Astrocyte (in vitro differentiated cells and primary cell): ENCODE results near the gene NDRG4. TPM values are rescaled to one million over a fixed set of nuclear protein-coding genes. Genes with fewer than 3 reads are reported as not detected.

ENCODE experiments used
- DNase-seq: peaks from one replicate; pipeline ENCODE4 v3.0.0-alpha.2; 2010; ENCODE audit warnings: low read depth
- FAIRE-seq: peaks from 2 replicates; lab custom pipeline; 2011; peaks lifted over from hg19 to GRCh38; lab: Jason Lieb, UNC
- H2AFZ ChIP-seq: 2 replicates; pipeline ENCODE4 v1.6.0; 2012; ENCODE audit warnings: low read depth, low read length, inconsistent platforms
- H3K27ac ChIP-seq: 2 replicates; pipeline ENCODE4 v1.5.1; 2011; ENCODE audit warnings: low read depth, low read length, inconsistent platforms
- H3K27me3 ChIP-seq: 2 replicates; pipeline ENCODE4 v1.6.0; 2011; ENCODE audit warnings: low read length, inconsistent platforms; ENCODE audit not compliant: insufficient read depth
- H3K36me3 ChIP-seq: 2 replicates; pipeline ENCODE4 v1.5.1; 2011; ENCODE audit warnings: low read length, inconsistent platforms; ENCODE audit not compliant: insufficient read depth
- H3K4me1 ChIP-seq: 2 replicates; pipeline ENCODE4 v1.5.1; 2011; ENCODE audit warnings: low read length, inconsistent platforms; ENCODE audit not compliant: insufficient read depth
- H3K4me2 ChIP-seq: 2 replicates; pipeline ENCODE4 v1.6.0; 2012; ENCODE audit warnings: low read length, inconsistent platforms
- H3K4me3 ChIP-seq: 2 replicates; pipeline ENCODE4 v1.5.1; 2011; ENCODE audit warnings: low read depth, mild to moderate bottlenecking, low read length, inconsistent platforms; ENCODE audit not compliant: insufficient read depth
- H3K79me2 ChIP-seq: 2 replicates; pipeline ENCODE4 v1.6.0; 2012; ENCODE audit warnings: mild to moderate bottlenecking, low read length, inconsistent platforms; ENCODE audit not compliant: insufficient read depth
- H3K9ac ChIP-seq: 2 replicates; pipeline ENCODE4 v1.6.0; 2012; ENCODE audit warnings: mild to moderate bottlenecking, low read length, inconsistent platforms
- H3K9me3 ChIP-seq: 2 replicates; pipeline ENCODE4 v1.5.1; 2012; ENCODE audit warnings: low read depth, mild to moderate bottlenecking, low read length, inconsistent platforms; ENCODE audit not compliant: insufficient read depth
- H4K20me1 ChIP-seq: 2 replicates; pipeline ENCODE4 v1.6.0; 2012; ENCODE audit warnings: low read length, inconsistent platforms; ENCODE audit not compliant: insufficient read depth
- H3K27ac Mint-ChIP-seq: one replicate; pipeline ENCODE4 v1.8.0; 2021; ENCODE audit warnings: mild to moderate bottlenecking, mixed read lengths; ENCODE audit not compliant: unreplicated experiment
- H3K27me3 Mint-ChIP-seq: one replicate; pipeline ENCODE4 v1.8.0; 2021; ENCODE audit warnings: low read depth, mixed read lengths; ENCODE audit not compliant: unreplicated experiment
- H3K36me3 Mint-ChIP-seq: one replicate; pipeline ENCODE4 v1.8.0; 2021; ENCODE audit warnings: low read depth, mixed read lengths; ENCODE audit not compliant: unreplicated experiment
- H3K4me1 Mint-ChIP-seq: one replicate; pipeline ENCODE4 v1.8.0; 2021; ENCODE audit warnings: low read depth, mixed read lengths; ENCODE audit not compliant: unreplicated experiment
- H3K4me3 Mint-ChIP-seq: one replicate; pipeline ENCODE4 v1.8.0; 2021; ENCODE audit warnings: mild to moderate bottlenecking, moderate library complexity, mixed read lengths; ENCODE audit not compliant: unreplicated experiment
- H3K9me3 Mint-ChIP-seq: one replicate; pipeline ENCODE4 v1.8.0; 2021; ENCODE audit warnings: mild to moderate bottlenecking, mixed read lengths; ENCODE audit not compliant: unreplicated experiment
- EZH2 ChIP-seq: IDR thresholded peaks from 2 replicates; pipeline ENCODE4 v1.6.1; 2012; ENCODE audit warnings: mild to moderate bottlenecking, low read length, inconsistent platforms; ENCODE audit not compliant: insufficient read depth
- total RNA-seq: library from RNA; stranded (reverse); gene quantifications from 2 replicates; pipeline ENCODE4 v1.2.1, GENCODE V29; 2021
- TF ChIP-seq, protein P1 (sequence below): IDR thresholded peaks from 2 replicates; pipeline ENCODE4 v1.5.1; 2011; ENCODE audit warnings: low read depth, mild to moderate bottlenecking, inconsistent platforms, low read length, moderate library complexity; ENCODE audit not compliant: insufficient read depth

NDRG4 gene
- total RNA-seq, 1 donor from 2014 or later, result 21.9 TPM

DNA sequence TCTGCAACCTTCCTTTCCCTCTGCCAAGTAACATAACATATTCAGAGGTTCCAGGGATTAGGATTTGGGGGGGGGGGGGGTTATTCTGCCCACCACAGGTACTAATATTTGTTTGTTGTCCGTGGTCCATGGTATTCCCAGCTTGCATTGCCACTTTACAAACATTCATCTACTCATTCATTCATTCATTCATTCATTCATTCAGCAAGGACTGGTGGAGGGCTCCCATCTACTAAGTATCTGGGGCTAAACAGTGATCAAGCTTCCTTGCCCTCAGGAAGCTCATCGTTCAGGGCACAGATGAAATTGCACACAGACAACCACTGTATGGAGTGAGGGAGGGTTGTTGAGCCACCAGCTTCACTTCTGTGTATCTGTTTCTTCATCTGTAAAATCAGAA, 45.8 kb upstream of the NDRG4 start:
- Histone ChIP-seq H3K27ac (no peak overlapping the region), H4K20me1 (no peaks in the 10 kb centered on the region), H3K4me1 (no peaks in the 10 kb centered on the region), H3K36me3 (no peaks in the 10 kb centered on the region), H3K4me2 (no peak overlapping the region), H3K9ac (no peak overlapping the region), H3K79me2 (no peaks in the 10 kb centered on the region), H3K9me3 (no peaks in the 10 kb centered on the region), H3K4me3 (no peak overlapping the region), H3K27me3 (peaks cover 12% of the 10 kb centered on the region), H2AFZ (no peak overlapping the region)
- DNase-seq, result no peak
- Mint-ChIP-seq H3K36me3 (no peaks in the 10 kb centered on the region), H3K9me3 (no peaks in the 10 kb centered on the region), H3K27me3 (peaks cover 42% of the 10 kb centered on the region), H3K4me1 (peaks cover 4% of the 10 kb centered on the region), H3K4me3 (no peak overlapping the region), H3K27ac (no peak overlapping the region)
- no peak for FAIRE-seq
- no peak for TF ChIP-seq EZH2
- TF ChIP-seq, protein P1, sequence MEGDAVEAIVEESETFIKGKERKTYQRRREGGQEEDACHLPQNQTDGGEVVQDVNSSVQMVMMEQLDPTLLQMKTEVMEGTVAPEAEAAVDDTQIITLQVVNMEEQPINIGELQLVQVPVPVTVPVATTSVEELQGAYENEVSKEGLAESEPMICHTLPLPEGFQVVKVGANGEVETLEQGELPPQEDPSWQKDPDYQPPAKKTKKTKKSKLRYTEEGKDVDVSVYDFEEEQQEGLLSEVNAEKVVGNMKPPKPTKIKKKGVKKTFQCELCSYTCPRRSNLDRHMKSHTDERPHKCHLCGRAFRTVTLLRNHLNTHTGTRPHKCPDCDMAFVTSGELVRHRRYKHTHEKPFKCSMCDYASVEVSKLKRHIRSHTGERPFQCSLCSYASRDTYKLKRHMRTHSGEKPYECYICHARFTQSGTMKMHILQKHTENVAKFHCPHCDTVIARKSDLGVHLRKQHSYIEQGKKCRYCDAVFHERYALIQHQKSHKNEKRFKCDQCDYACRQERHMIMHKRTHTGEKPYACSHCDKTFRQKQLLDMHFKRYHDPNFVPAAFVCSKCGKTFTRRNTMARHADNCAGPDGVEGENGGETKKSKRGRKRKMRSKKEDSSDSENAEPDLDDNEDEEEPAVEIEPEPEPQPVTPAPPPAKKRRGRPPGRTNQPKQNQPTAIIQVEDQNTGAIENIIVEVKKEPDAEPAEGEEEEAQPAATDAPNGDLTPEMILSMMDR, result no peak

DNA sequence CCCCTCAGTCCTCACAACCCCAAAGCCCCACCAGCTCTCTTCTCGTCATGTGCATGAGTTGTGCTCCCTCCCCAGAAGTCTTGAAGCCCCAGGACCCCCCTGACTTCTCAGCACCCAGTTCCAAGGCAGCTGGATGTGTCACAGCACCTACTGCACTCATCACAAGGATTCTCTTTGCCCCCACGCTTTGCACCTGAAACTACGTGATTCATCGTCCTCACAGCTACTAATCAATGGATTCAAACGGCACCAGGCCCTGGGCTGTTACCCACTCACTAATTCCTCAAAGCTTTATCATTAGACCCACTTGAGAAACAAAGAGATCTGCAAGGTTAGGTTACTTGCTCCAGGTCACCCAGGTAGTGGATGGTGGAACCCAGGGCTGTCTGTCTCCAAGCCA, 45.1 kb upstream of the NDRG4 start:
- FAIRE-seq (no peak), DNase-seq (no peak)
- H3K36me3 ChIP-seq, result no peaks in the 10 kb centered on the region
- H2AFZ ChIP-seq, result no peak overlapping the region
- peaks cover 40% of the 10 kb centered on the region for H3K27me3 Mint-ChIP-seq
- no peaks in the 10 kb centered on the region for H4K20me1 ChIP-seq
- no peak overlapping the region for H3K9ac ChIP-seq
- H3K36me3 Mint-ChIP-seq, result peaks cover 2% of the 10 kb centered on the region
- peaks cover 11% of the 10 kb centered on the region for H3K27me3 ChIP-seq
- TF ChIP-seq, protein P1, result no peak
- no peak for TF ChIP-seq EZH2
- H3K79me2 ChIP-seq, result no peaks in the 10 kb centered on the region
- no peak overlapping the region for H3K4me3 ChIP-seq
- no peak overlapping the region for H3K27ac Mint-ChIP-seq
- H3K4me2 ChIP-seq, result no peak overlapping the region
- no peak overlapping the region for H3K27ac ChIP-seq
- peaks cover 9% of the 10 kb centered on the region for H3K4me1 Mint-ChIP-seq
- no peaks in the 10 kb centered on the region for H3K9me3 Mint-ChIP-seq
- peaks cover 3% of the 10 kb centered on the region for H3K4me1 ChIP-seq
- H3K9me3 ChIP-seq, result no peaks in the 10 kb centered on the region
- no peak overlapping the region for H3K4me3 Mint-ChIP-seq

DNA sequence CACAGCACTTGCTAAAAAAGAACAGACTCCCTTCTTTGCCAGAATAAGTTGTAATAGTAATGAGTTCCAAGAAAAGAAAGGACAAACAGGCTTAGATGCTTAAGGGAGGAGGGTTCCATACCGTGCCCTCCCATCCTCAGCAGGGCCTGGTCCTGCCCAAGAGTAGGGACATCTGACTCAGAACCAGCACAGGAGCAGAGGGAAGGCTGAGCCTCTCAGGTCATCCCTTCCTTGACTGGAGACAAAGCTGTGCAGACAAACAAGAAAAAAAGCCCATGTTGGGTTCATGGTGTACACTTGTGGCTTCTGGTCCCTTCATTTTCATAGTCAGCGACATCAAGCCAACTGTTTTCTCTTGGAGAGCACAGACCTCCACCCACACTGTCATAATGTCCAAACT, 44.2 kb upstream of the NDRG4 start:
- Mint-ChIP-seq H3K4me1 (peaks cover 9% of the 10 kb centered on the region), H3K9me3 (no peaks in the 10 kb centered on the region), H3K4me3 (no peak overlapping the region), H3K27ac (no peak overlapping the region), H3K36me3 (peaks cover 2% of the 10 kb centered on the region), H3K27me3 (peaks cover 34% of the 10 kb centered on the region)
- Histone ChIP-seq H2AFZ (no peak overlapping the region), H3K4me1 (peaks cover 3% of the 10 kb centered on the region), H3K79me2 (no peaks in the 10 kb centered on the region), H3K4me2 (no peak overlapping the region), H3K9me3 (no peaks in the 10 kb centered on the region), H3K36me3 (no peaks in the 10 kb centered on the region), H3K4me3 (no peak overlapping the region), H4K20me1 (no peaks in the 10 kb centered on the region), H3K27me3 (peaks cover 4% of the 10 kb centered on the region), H3K27ac (no peak overlapping the region), H3K9ac (no peak overlapping the region)
- no peak for TF ChIP-seq EZH2
- TF ChIP-seq, protein P1, result no peak
- DNase-seq, result no peak
- FAIRE-seq, result no peak
